Measurements from ENCODE around the gene MTRF1L. TPM values are rescaled to one million over a fixed set of nuclear protein-coding genes. Genes with fewer than 3 reads are reported as not detected.

Gene MTRF1L
- total and polyA plus RNA-seq, 2 of the 13 experiments (the other 11 are each of a cell fraction or from before 2014, with no cell fraction given) = 17.6 to 28.7 TPM

DNA sequence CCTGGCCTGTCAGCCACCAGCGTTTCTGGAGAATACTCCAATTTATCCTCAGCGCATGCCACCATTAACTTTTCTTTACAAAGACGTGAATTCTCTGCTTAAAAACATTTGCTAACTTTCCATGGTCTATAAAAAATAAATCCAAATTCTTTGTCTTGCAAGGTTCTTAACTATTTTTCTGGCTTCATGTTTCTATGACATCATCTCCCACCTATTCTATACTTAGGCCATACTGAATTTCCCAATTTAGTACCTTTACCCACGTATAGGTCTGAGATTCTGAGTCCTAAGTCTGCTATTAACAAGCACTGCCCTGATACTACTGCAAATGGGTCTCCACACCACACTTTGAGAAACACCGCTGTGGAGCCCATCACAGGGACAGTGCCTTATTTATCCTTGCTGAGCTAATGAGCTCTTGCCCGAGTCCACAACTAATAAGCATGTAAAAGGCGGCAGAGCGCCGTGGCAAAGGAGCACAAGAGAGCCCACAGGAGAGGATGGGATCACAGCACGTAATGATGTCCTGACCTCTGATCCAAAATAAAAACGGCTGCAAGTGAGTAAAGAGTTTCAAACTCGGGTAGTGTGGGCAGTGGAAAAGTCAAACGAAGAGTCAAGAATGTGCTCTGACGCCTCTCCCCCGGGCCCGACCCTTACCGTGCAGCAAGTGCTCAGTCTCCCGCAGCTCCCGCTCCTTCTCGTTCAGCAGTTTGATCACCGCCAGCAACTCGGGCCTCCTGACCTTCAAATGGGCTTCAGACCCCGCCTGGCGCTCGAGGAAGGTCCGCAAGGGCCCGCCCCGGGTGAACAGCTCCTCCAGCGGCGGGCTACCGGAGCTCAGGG is 519 bp downstream of the MTRF1L start (continued):
- TF ChIP-seq ASH2L (IDR thresholded peaks at IDR 0.05; ENCODE audit: insufficient read length, low read depth, low read length) = peak; percentile 69
- no peak for TF ChIP-seq ZNF543 (CRISPR knock-in tag; IDR thresholded peaks at IDR 0.05)
- 0 out of 2 replicates have a peak, but pooled peaks have one; percentile 61 for TF ChIP-seq ZSCAN30 (CRISPR knock-in tag; IDR thresholded peaks at IDR 0.05)
- TF ChIP-seq SUZ12 (IDR thresholded peaks at IDR 0.05; ENCODE audit: low read depth, low read length) = no peak
- 0 out of 2 replicates have a peak, but pooled peaks have one; percentile 20 for TF ChIP-seq SIN3A (IDR thresholded peaks at IDR 0.05; ENCODE audit: borderline replicate concordance, low read depth, low read length)
- no peak for TF ChIP-seq PAX8 (CRISPR knock-in tag; IDR thresholded peaks at IDR 0.05; ENCODE audit: borderline replicate concordance)
- TF ChIP-seq ZNF33B (CRISPR knock-in tag; IDR thresholded peaks at IDR 0.05) = 0 out of 2 replicates have a peak, but pooled peaks have one; percentile 61
- TF ChIP-seq ZSCAN9 (CRISPR knock-in tag; IDR thresholded peaks at IDR 0.05; ENCODE audit: borderline replicate concordance) = no peak
- TF ChIP-seq, protein P1, sequence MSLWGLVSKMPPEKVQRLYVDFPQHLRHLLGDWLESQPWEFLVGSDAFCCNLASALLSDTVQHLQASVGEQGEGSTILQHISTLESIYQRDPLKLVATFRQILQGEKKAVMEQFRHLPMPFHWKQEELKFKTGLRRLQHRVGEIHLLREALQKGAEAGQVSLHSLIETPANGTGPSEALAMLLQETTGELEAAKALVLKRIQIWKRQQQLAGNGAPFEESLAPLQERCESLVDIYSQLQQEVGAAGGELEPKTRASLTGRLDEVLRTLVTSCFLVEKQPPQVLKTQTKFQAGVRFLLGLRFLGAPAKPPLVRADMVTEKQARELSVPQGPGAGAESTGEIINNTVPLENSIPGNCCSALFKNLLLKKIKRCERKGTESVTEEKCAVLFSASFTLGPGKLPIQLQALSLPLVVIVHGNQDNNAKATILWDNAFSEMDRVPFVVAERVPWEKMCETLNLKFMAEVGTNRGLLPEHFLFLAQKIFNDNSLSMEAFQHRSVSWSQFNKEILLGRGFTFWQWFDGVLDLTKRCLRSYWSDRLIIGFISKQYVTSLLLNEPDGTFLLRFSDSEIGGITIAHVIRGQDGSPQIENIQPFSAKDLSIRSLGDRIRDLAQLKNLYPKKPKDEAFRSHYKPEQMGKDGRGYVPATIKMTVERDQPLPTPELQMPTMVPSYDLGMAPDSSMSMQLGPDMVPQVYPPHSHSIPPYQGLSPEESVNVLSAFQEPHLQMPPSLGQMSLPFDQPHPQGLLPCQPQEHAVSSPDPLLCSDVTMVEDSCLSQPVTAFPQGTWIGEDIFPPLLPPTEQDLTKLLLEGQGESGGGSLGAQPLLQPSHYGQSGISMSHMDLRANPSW (CRISPR knock-in tag; IDR thresholded peaks at IDR 0.05; ENCODE audit: borderline replicate concordance) = 0 out of 2 replicates have a peak, but pooled peaks have one; percentile 7
- peak; percentile 78; the same call in 1 of the 2 replicates for TF ChIP-seq FUBP1 (CRISPR knock-in tag; IDR thresholded peaks at IDR 0.05; ENCODE audit: borderline replicate concordance)
- TF ChIP-seq, protein P2, sequence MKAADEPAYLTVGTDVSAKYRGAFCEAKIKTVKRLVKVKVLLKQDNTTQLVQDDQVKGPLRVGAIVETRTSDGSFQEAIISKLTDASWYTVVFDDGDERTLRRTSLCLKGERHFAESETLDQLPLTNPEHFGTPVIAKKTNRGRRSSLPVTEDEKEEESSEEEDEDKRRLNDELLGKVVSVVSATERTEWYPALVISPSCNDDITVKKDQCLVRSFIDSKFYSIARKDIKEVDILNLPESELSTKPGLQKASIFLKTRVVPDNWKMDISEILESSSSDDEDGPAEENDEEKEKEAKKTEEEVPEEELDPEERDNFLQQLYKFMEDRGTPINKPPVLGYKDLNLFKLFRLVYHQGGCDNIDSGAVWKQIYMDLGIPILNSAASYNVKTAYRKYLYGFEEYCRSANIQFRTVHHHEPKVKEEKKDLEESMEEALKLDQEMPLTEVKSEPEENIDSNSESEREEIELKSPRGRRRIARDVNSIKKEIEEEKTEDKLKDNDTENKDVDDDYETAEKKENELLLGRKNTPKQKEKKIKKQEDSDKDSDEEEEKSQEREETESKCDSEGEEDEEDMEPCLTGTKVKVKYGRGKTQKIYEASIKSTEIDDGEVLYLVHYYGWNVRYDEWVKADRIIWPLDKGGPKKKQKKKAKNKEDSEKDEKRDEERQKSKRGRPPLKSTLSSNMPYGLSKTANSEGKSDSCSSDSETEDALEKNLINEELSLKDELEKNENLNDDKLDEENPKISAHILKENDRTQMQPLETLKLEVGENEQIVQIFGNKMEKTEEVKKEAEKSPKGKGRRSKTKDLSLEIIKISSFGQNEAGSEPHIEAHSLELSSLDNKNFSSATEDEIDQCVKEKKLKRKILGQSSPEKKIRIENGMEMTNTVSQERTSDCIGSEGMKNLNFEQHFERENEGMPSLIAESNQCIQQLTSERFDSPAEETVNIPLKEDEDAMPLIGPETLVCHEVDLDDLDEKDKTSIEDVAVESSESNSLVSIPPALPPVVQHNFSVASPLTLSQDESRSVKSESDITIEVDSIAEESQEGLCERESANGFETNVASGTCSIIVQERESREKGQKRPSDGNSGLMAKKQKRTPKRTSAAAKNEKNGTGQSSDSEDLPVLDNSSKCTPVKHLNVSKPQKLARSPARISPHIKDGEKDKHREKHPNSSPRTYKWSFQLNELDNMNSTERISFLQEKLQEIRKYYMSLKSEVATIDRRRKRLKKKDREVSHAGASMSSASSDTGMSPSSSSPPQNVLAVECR (CRISPR knock-in tag; IDR thresholded peaks at IDR 0.05; ENCODE audit: borderline replicate concordance) = peak; percentile 46
- TF ChIP-seq, protein P3, sequence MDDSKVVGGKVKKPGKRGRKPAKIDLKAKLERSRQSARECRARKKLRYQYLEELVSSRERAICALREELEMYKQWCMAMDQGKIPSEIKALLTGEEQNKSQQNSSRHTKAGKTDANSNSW (CRISPR knock-in tag; IDR thresholded peaks at IDR 0.05; ENCODE audit: borderline replicate concordance) = 0 out of 2 replicates have a peak, but pooled peaks have one; percentile 38
- TF ChIP-seq ZMYM2 (CRISPR knock-in tag; IDR thresholded peaks at IDR 0.05) = no peak

Measured in HepG2 (cell line).